Endodermal cell (in vitro differentiated cells): ENCODE measurements around the gene HPSE2. TPM values are rescaled to one million over a fixed set of nuclear protein-coding genes. Genes with fewer than 3 reads are reported as not detected.

ENCODE experiments used
- DNase-seq: peaks from one replicate; pipeline ENCODE4 v3.0.0-alpha.2; 2017
- H3K27ac ChIP-seq: 2 replicates; pipeline ENCODE4 v1.5.1; 2013; ENCODE audit warnings: mild to moderate bottlenecking, low read depth, low read length, moderate library complexity
- H3K27me3 ChIP-seq: 2 replicates; pipeline ENCODE4 v1.6.1; 2013; ENCODE audit warnings: mild to moderate bottlenecking, low read length, moderate library complexity; ENCODE audit not compliant: insufficient read depth, control insufficient read depth, poor library complexity, severe bottlenecking
- H3K36me3 ChIP-seq: 2 replicates; pipeline ENCODE4 v1.7.0; 2013; ENCODE audit warnings: mild to moderate bottlenecking, low read length, moderate library complexity; ENCODE audit not compliant: control insufficient read depth, insufficient read depth
- H3K4me1 ChIP-seq: one replicate; pipeline ENCODE4 v1.7.0; 2013; ENCODE audit warnings: low read length; ENCODE audit not compliant: control insufficient read depth, insufficient read depth
- H3K4me3 ChIP-seq: 2 replicates; pipeline ENCODE4 v1.5.1; 2013; ENCODE audit warnings: mild to moderate bottlenecking, low read length, moderate library complexity
- H3K9ac ChIP-seq: 2 replicates; pipeline ENCODE4 v1.6.1; 2013; ENCODE audit warnings: mild to moderate bottlenecking, low read length, moderate library complexity; ENCODE audit not compliant: poor library complexity, severe bottlenecking; ENCODE audit errors: extremely low read depth
- H3K9me3 ChIP-seq: 2 replicates; pipeline ENCODE4 v1.6.1; 2013; ENCODE audit warnings: mild to moderate bottlenecking, low read length, moderate library complexity; ENCODE audit not compliant: control insufficient read depth
- H3K27ac Mint-ChIP-seq: 2 replicates; pipeline ENCODE4 v1.8.0; 2020; ENCODE audit warnings: mixed read lengths
- H3K27me3 Mint-ChIP-seq: 2 replicates; pipeline ENCODE4 v1.8.0; 2021; ENCODE audit warnings: mild to moderate bottlenecking, mixed read lengths; ENCODE audit not compliant: insufficient read depth
- H3K36me3 Mint-ChIP-seq: 2 replicates; pipeline ENCODE4 v1.8.0; 2020; ENCODE audit warnings: low read depth, mixed read lengths
- H3K4me1 Mint-ChIP-seq: 2 replicates; pipeline ENCODE4 v1.8.0; 2020; ENCODE audit warnings: mixed read lengths
- H3K4me3 Mint-ChIP-seq: 2 replicates; pipeline ENCODE4 v1.8.0; 2020; ENCODE audit warnings: mild to moderate bottlenecking, moderate library complexity, mixed read lengths
- H3K9me3 Mint-ChIP-seq: 2 replicates; pipeline ENCODE4 v1.8.0; 2020; ENCODE audit warnings: mild to moderate bottlenecking, mixed read lengths
- whole genome bisulfite sequencing, 2 experiments: methylation state at CpG; one replicate each; pipeline versions ENCODE4 v1.1.5 to v1.1.7; 2013; ENCODE audit warnings: missing lambda C conversion rate in 2 of 2, mixed read lengths in 1 of 2; ENCODE audit not compliant: insufficient coverage in 1 of 2, insufficient read length in 1 of 2; 5-methylcytosine and 5-hydroxymethylcytosine counted together
- total RNA-seq, 2 donors: library from RNA; stranded (reverse); fragmentation: NEBNext Ultra II Directional in 1 of 2; extraction: Animal tissue kit (Norgen Biotek cat#: 25700) in 1 of 2; gene quantifications; 2 replicates in 1 of 2; 3 replicates in 1 of 2; pipeline ENCODE4 v1.2.1, GENCODE V29; 2021
- TF ChIP-seq, protein P1 (sequence below): fragments of 200-600 bp; sonication (generic); conservative IDR thresholded peaks from 2 replicates; pipeline ENCODE4 v1.5.0; 2021; ENCODE audit warnings: antibody characterized with exemption, mild to moderate bottlenecking

HPSE2 gene
- total RNA-seq, 2 donors from 2014 or later = 0.07 to 0.11 TPM

DNA sequence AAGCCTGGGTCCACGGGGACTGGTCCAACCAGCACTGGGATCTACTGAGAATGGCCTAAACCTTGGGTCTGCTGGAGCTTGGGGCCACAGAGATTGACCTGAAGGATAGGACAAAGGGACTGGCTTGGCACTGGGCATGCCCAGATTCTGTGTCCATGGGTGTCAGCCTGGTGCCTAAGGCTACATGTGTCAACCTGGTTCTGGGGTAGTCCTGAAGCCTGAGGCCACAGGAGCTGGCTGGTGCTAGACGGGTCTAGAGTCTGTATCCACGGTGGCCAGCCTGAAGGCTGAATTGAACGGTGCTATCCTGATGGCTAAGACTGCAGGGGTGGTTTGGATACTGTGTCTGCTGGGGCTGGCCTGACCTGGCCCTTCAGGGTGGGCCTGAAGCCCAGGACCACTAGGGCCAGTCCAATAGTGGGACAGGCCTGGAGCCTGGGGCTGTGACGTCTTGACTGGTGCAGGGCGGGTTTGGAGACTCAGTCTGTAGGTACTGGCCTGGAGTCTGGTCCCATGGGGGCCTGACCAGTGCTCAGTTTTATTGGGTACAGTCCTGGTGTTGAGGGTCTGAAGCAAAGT is 636.5 kb downstream of the HPSE2 start:
- Mint-ChIP-seq H3K36me3 (peaks cover 2% of the 10 kb centered on the region), H3K9me3 (peaks cover 30% of the 10 kb centered on the region), H3K4me1 (peaks cover 5% of the 10 kb centered on the region), H3K27me3 (no peaks in the 10 kb centered on the region), H3K27ac (no peak overlapping the region), H3K4me3 (no peak overlapping the region)
- peaks cover 16% of the 10 kb centered on the region for H3K9me3 ChIP-seq
- H3K36me3 ChIP-seq = no peaks in the 10 kb centered on the region
- H3K4me3 ChIP-seq = no peak overlapping the region
- no peak for DNase-seq
- H3K27ac ChIP-seq = no peak overlapping the region
- no peaks in the 10 kb centered on the region for H3K27me3 ChIP-seq
- TF ChIP-seq, protein P1, sequence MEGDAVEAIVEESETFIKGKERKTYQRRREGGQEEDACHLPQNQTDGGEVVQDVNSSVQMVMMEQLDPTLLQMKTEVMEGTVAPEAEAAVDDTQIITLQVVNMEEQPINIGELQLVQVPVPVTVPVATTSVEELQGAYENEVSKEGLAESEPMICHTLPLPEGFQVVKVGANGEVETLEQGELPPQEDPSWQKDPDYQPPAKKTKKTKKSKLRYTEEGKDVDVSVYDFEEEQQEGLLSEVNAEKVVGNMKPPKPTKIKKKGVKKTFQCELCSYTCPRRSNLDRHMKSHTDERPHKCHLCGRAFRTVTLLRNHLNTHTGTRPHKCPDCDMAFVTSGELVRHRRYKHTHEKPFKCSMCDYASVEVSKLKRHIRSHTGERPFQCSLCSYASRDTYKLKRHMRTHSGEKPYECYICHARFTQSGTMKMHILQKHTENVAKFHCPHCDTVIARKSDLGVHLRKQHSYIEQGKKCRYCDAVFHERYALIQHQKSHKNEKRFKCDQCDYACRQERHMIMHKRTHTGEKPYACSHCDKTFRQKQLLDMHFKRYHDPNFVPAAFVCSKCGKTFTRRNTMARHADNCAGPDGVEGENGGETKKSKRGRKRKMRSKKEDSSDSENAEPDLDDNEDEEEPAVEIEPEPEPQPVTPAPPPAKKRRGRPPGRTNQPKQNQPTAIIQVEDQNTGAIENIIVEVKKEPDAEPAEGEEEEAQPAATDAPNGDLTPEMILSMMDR = no peak
- no peak overlapping the region for H3K9ac ChIP-seq
- peaks cover 5% of the 10 kb centered on the region for H3K4me1 ChIP-seq
- 95 to 100% methylated on average over 1 to 6 of the region's 6 CpGs for WGBS, 2 experiments

DNA sequence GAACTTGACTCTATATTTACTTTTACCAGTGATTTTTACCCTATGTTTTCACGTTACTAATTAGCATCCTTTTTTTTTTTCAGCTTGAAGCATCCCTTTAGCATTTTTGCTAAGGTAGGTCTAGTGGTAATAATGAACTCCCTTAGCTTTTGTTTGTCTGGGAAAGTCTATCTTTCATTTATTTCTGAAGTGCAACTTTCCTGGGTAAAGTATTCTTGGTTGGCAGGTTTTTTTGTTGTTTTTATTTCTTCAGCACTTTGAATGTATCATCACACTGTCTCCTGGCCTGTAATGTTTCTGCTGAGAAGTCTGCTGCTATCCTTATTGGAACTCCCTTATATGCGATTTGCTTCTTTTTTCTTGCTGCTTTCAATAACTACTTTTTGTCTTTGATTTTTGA is 639.2 kb downstream of the HPSE2 start:
- no peak overlapping the region for H3K9ac ChIP-seq
- Mint-ChIP-seq H3K9me3 (peaks cover 30% of the 10 kb centered on the region), H3K36me3 (peaks cover 2% of the 10 kb centered on the region), H3K4me1 (no peaks in the 10 kb centered on the region), H3K4me3 (no peak overlapping the region), H3K27me3 (no peaks in the 10 kb centered on the region), H3K27ac (no peak overlapping the region)
- no peaks in the 10 kb centered on the region for H3K27me3 ChIP-seq
- H3K27ac ChIP-seq = no peak overlapping the region
- DNase-seq = no peak
- peaks cover 13% of the 10 kb centered on the region for H3K9me3 ChIP-seq
- H3K4me1 ChIP-seq = peaks cover 3% of the 10 kb centered on the region
- TF ChIP-seq, protein P1 = no peak
- H3K36me3 ChIP-seq = no peaks in the 10 kb centered on the region
- 83% methylated on average over 2 of the region's 2 CpGs; no CpG with 5 or more reads in 1 of the 2 experiments for whole genome bisulfite sequencing, 2 experiments
- no peak overlapping the region for H3K4me3 ChIP-seq

DNA sequence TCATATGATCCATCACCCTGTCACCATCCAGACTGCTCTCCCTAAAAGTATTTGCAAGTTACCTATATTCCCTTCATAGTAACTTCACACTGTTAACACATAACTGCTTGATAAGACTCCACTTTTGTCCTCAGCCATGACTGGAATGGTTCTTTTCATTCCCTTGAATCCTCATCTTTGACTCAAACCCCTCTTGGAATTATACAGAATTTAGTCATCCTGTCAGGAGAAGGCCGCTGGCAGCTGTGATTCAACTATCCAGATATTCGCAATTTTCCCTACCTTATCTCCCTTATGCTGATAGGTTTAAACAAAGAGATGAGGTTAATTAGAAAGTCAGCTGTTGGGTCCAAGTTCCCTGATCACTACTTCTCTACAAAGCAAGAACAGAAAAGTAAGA is 646.0 kb downstream of the HPSE2 start:
- peaks cover 12% of the 10 kb centered on the region for H3K4me1 Mint-ChIP-seq
- TF ChIP-seq, protein P1 = no peak

More for the DNA sequence above, 646.0 kb downstream of the HPSE2 start:
- no peaks in the 10 kb centered on the region for H3K9me3 ChIP-seq
- no peak overlapping the region for H3K27ac ChIP-seq
- no peaks in the 10 kb centered on the region for H3K27me3 Mint-ChIP-seq
- H3K4me1 ChIP-seq = no peaks in the 10 kb centered on the region
- WGBS, 2 experiments = 100% methylated on average over 1 of the region's 2 CpGs; no CpG with 5 or more reads in 1 of the 2 experiments
- no peak for DNase-seq
- H3K4me3 Mint-ChIP-seq = no peak overlapping the region
- H3K9me3 Mint-ChIP-seq = peaks cover 4% of the 10 kb centered on the region
- no peak overlapping the region for H3K9ac ChIP-seq
- no peak overlapping the region for H3K27ac Mint-ChIP-seq
- no peaks in the 10 kb centered on the region for H3K36me3 Mint-ChIP-seq
- no peaks in the 10 kb centered on the region for H3K27me3 ChIP-seq
- H3K36me3 ChIP-seq = no peaks in the 10 kb centered on the region
- no peak overlapping the region for H3K4me3 ChIP-seq
